A549 (cell line): Measurements from ENCODE around the gene STARD3NL. TPM values are rescaled to one million over a fixed set of nuclear protein-coding genes. Genes with fewer than 3 reads are reported as not detected.

ENCODE experiments used
- polyA plus RNA-seq, 4 experiments: library from polyadenylated mRNA; depleted of rRNA in 3 of 4; stranded (reverse); fragments of >200 nt; fragmentation: RNase III in 1 of 4; extraction: RNeasy Plus Mini Kit Qiagen cat#74134 plus additional on column Dnase treatment in 1 of 4; gene quantifications; 2 replicates in 3 of 4; 3 replicates in 1 of 4; pipeline ENCODE4 v1.2.3, GENCODE V29; 2011 to 2017
- small RNA-seq, 6 experiments: library from RNA; depleted of rRNA; stranded (forward); fragments of <200 nt; gene quantifications; one replicate each; pipeline ENCODE3, GENCODE V24; 2012

Gene STARD3NL
- polyA plus RNA-seq, 2 of the 4 experiments (the other 2 are of a cell fraction), result 57.9 to 104 TPM

Small RNA genes within 50 kb of the gene (small RNA-seq; reads per million reads assigned to genes)
- gene TRGJ1 (0 reads per million in 6 experiments), gene TRGJ2 (0 reads per million in 6 experiments), gene TRGJP (0 reads per million in 6 experiments), gene TRGJP1 (0 reads per million in 6 experiments), gene TRGJP2 (0 reads per million in 6 experiments)
